ENCODE measurements around the gene NIM1K. TPM values are rescaled to one million over a fixed set of nuclear protein-coding genes. Genes with fewer than 3 reads are reported as not detected.

The NIM1K gene
- total and polyA plus RNA-seq, 2 donors (not counting 3 experiments of a cell fraction or from before 2014, with no cell fraction given) = 0.04 to 0.49 TPM

GRCh38 chr5:43171926-43172325 is 20.1 kb upstream of the NIM1K start:
- Histone ChIP-seq H3K4me3 (replicated peaks in 1 of 3; ENCODE audit: insufficient read depth in 1 of 3, low read depth in 1 of 3, low read length in 3 of 3) (no peak overlapping the region), H3K27ac (ENCODE audit: insufficient read depth, low read depth, low read length) (no peak overlapping the region), H3K9me1 (replicated peaks; ENCODE audit: control insufficient read depth, extremely low read depth, insufficient read depth, low read length) (no peaks in the 10 kb centered on the region), H3K27me3 (ENCODE audit: control insufficient read depth in 2 of 2, insufficient read depth in 2 of 2, low read length in 2 of 2) (no peaks in the 10 kb centered on the region), H2AFZ (ENCODE audit: low read depth, low read length) (no peak overlapping the region), H3K4me1 (ENCODE audit: control insufficient read depth, extremely low read depth, insufficient read depth, low read length) (peaks cover 11% of the 10 kb centered on the region), H3K9ac (replicated peaks; ENCODE audit: extremely low read depth, insufficient read depth, low read length) (no peak overlapping the region), H3K36me3 (ENCODE audit: control insufficient read depth in 2 of 2, extremely low read depth in 1 of 2, insufficient read depth in 2 of 2, low read length in 2 of 2) (peaks cover 2 to 7% of the 10 kb centered on the region in 2 experiments), H4K20me1 (replicated peaks; ENCODE audit: control insufficient read depth, extremely low read depth, insufficient read depth, low read length) (peaks cover 2% of the 10 kb centered on the region), H3K9me3 (replicated peaks; ENCODE audit: control insufficient read depth, insufficient read depth, low read length) (no peaks in the 10 kb centered on the region), H3K4me2 (ENCODE audit: insufficient read depth, low read length) (no peak overlapping the region), H3K79me2 (ENCODE audit: control insufficient read depth, insufficient read depth, low read length) (peaks cover 6% of the 10 kb centered on the region)
- BruUV-seq (replicated peaks) = no TSS peak
- TF ChIP-seq GATA2 (IDR thresholded peaks at IDR 0.05; ENCODE audit: insufficient read depth, insufficient read length, low read depth, low read length) (no peak), MYC (IDR thresholded peaks at IDR 0.05; ENCODE audit: low read depth, low read length) (no peak), CTCF (IDR thresholded peaks at IDR 0.05; ENCODE audit: extremely low read depth in 1 of 2, insufficient read depth in 1 of 2, low read depth in 1 of 2, low read length in 2 of 2) (no peak)
- FAIRE-seq = no peak
- intact Hi-C loops (cut with micrococcal nuclease) = no loop called here
- ChIA-PET POLR2A (no interaction called here), CTCF (no interaction called here)
- dilution Hi-C loops (cut with MboI; ENCODE audit: extremely low pct_ligation_motif_present, low sequenced_read_pairs) = no loop called here
- peak; percentile 15 for DNase-seq (ENCODE audit: low read depth, low spot score)

DNA sequence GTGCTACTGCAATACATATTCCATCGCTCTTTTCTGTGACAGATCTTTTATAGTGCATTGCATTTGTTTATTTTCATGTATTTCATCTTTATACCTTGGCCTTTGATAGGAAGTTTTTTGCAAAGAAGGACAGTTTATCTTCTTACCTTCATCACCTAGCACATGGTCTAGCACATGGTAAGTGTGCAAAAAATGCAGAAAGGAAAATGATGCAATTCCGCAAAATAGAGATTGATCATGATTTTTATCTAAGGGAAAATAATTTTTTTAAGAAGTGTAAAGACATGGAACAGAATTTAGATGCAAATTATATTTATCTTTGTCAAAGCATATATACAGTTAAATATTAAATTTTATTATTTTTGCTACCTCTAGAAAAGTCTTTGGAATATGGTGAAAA is 19.2 kb upstream of the NIM1K start:
- H3K27me3 ChIP-seq (ENCODE audit: control insufficient read depth in 2 of 2, insufficient read depth in 2 of 2, low read length in 2 of 2) = no peaks in the 10 kb centered on the region
- no peaks in the 10 kb centered on the region for H3K9me3 ChIP-seq (replicated peaks; ENCODE audit: control insufficient read depth, insufficient read depth, low read length)
- no peak overlapping the region for H3K4me3 ChIP-seq (replicated peaks in 1 of 3; ENCODE audit: insufficient read depth in 1 of 3, low read depth in 1 of 3, low read length in 3 of 3)
- H3K9me1 ChIP-seq (replicated peaks; ENCODE audit: control insufficient read depth, extremely low read depth, insufficient read depth, low read length) = no peaks in the 10 kb centered on the region
- peaks cover 2 to 7% of the 10 kb centered on the region in 2 experiments for H3K36me3 ChIP-seq (ENCODE audit: control insufficient read depth in 2 of 2, extremely low read depth in 1 of 2, insufficient read depth in 2 of 2, low read length in 2 of 2)
- no peak for TF ChIP-seq MAX (IDR thresholded peaks at IDR 0.05; ENCODE audit: insufficient read depth, insufficient read length)
- no peak for TF ChIP-seq GATA2 (IDR thresholded peaks at IDR 0.05; ENCODE audit: insufficient read depth, insufficient read length, low read depth, low read length)
- TF ChIP-seq POLR2A (IDR thresholded peaks at IDR 0.05; ENCODE audit: low read depth, low read length) = no peak
- TF ChIP-seq FOS (IDR thresholded peaks at IDR 0.05; ENCODE audit: borderline replicate concordance, insufficient read depth, low read length) = no peak
- no peak for TF ChIP-seq MYC (IDR thresholded peaks at IDR 0.05; ENCODE audit: low read depth, low read length)
- TF ChIP-seq CTCF (IDR thresholded peaks at IDR 0.05; ENCODE audit: extremely low read depth in 1 of 2, insufficient read depth in 1 of 2, low read depth in 1 of 2, low read length in 2 of 2) = no peak
- no peak for TF ChIP-seq EZH2 (IDR thresholded peaks at IDR 0.05; ENCODE audit: borderline replicate concordance, low read depth, low read length, severe bottlenecking)
- no peak for TF ChIP-seq POLR2AphosphoS5 (IDR thresholded peaks at IDR 0.05; ENCODE audit: insufficient read depth, low read depth, low read length)
- no peak for TF ChIP-seq JUN (IDR thresholded peaks at IDR 0.05; ENCODE audit: borderline replicate concordance, insufficient read depth, insufficient read length, low read depth)
- H3K4me2 ChIP-seq (ENCODE audit: insufficient read depth, low read length) = no peak overlapping the region
- FAIRE-seq (no peak), DNase-seq (ENCODE audit: low read depth, low spot score) (no peak)
- H4K20me1 ChIP-seq (replicated peaks; ENCODE audit: control insufficient read depth, extremely low read depth, insufficient read depth, low read length) = peaks cover 2% of the 10 kb centered on the region
- no peak overlapping the region for H3K9ac ChIP-seq (replicated peaks; ENCODE audit: extremely low read depth, insufficient read depth, low read length)
- intact Hi-C loops (cut with micrococcal nuclease) = no loop called here
- no peak overlapping the region for H2AFZ ChIP-seq (ENCODE audit: low read depth, low read length)
- peaks cover 8% of the 10 kb centered on the region for H3K4me1 ChIP-seq (ENCODE audit: control insufficient read depth, extremely low read depth, insufficient read depth, low read length)
- no peak overlapping the region for H3K27ac ChIP-seq (ENCODE audit: insufficient read depth, low read depth, low read length)
- BruUV-seq (replicated peaks) = no TSS peak
- CTCF ChIA-PET = no interaction called here
- dilution Hi-C loops (cut with MboI; ENCODE audit: extremely low pct_ligation_motif_present, low sequenced_read_pairs) = no loop called here
- H3K79me2 ChIP-seq (ENCODE audit: control insufficient read depth, insufficient read depth, low read length) = peaks cover 6% of the 10 kb centered on the region
- POLR2A ChIA-PET = no interaction called here
